Osteoblast (primary cell): ENCODE data around the gene LPO. TPM values are rescaled to one million over a fixed set of nuclear protein-coding genes. Genes with fewer than 3 reads are reported as not detected.

ENCODE experiments used
- DNase-seq: peaks from one replicate; pipeline ENCODE4 v3.0.0; 2011; ENCODE audit warnings: low spot score, mixed read lengths; ENCODE audit not compliant: insufficient read length; ENCODE audit errors: missing footprints
- H2AFZ ChIP-seq: 2 replicates; pipeline ENCODE4 v1.6.0; 2011; ENCODE audit warnings: mild to moderate bottlenecking, low read length
- H3K27ac ChIP-seq: 2 replicates; pipeline ENCODE4 v1.5.1; 2011; ENCODE audit warnings: mild to moderate bottlenecking, low read depth, low read length, moderate library complexity
- H3K27me3 ChIP-seq: 2 replicates; pipeline ENCODE4 v1.6.0; 2012; ENCODE audit warnings: mild to moderate bottlenecking, control low read depth, inconsistent platforms, low read length, moderate library complexity; ENCODE audit not compliant: insufficient read depth
- H3K36me3 ChIP-seq: 2 replicates; pipeline ENCODE4 v1.5.1; 2011; ENCODE audit warnings: mild to moderate bottlenecking, low read length, control low read depth, moderate library complexity; ENCODE audit not compliant: insufficient read depth
- H3K4me1 ChIP-seq: 2 replicates; pipeline ENCODE4 v1.5.1; 2011; ENCODE audit warnings: mild to moderate bottlenecking, low read length, control low read depth, moderate library complexity; ENCODE audit not compliant: insufficient read depth
- H3K4me2 ChIP-seq: 2 replicates; pipeline ENCODE4 v1.6.0; 2011; ENCODE audit warnings: mild to moderate bottlenecking, low read length; ENCODE audit not compliant: insufficient read depth
- H3K4me3 ChIP-seq: fragments of 200-600 bp; sonication (generic); 3 replicates; pipeline ENCODE4 v1.5.1; 2012; ENCODE audit warnings: mild to moderate bottlenecking, low read length, inconsistent platforms; ENCODE audit not compliant: insufficient read depth
- H3K79me2 ChIP-seq: 2 replicates; pipeline ENCODE4 v1.6.0; 2012; ENCODE audit warnings: mild to moderate bottlenecking, low read length, control low read depth, inconsistent platforms; ENCODE audit not compliant: insufficient read depth
- H3K9me3 ChIP-seq: 2 replicates; pipeline ENCODE4 v1.5.1; 2011; ENCODE audit warnings: low read depth, low read length, control low read depth
- H4K20me1 ChIP-seq: 2 replicates; pipeline ENCODE4 v1.6.0; 2012; ENCODE audit warnings: mild to moderate bottlenecking, low read length, control low read depth; ENCODE audit not compliant: insufficient read depth
- CTCF ChIP-seq: IDR thresholded peaks from 2 replicates; pipeline ENCODE4 v1.5.1; 2011; ENCODE audit warnings: mild to moderate bottlenecking, low read depth, low read length, moderate library complexity; ENCODE audit errors: extremely low read depth
- total RNA-seq: library from RNA; depleted of rRNA; stranded (reverse); fragments of >200 nt; gene quantifications from 2 replicates; pipeline ENCODE4 v1.2.3, GENCODE V29; 2012

LPO gene
- total RNA-seq, 1 donor: not detected

- no peaks in the 10 kb centered on the region for H4K20me1 ChIP-seq
- no peaks in the 10 kb centered on the region for H3K4me1 ChIP-seq
- H2AFZ ChIP-seq: no peak overlapping the region
- no peak for TF ChIP-seq CTCF
- H3K27me3 ChIP-seq: peaks cover 28% of the 10 kb centered on the region
- H3K4me3 ChIP-seq: no peak overlapping the region
- H3K4me2 ChIP-seq: no peak overlapping the region
- no peak for DNase-seq
- H3K79me2 ChIP-seq: no peaks in the 10 kb centered on the region
- H3K9me3 ChIP-seq: no peaks in the 10 kb centered on the region
- no peak overlapping the region for H3K27ac ChIP-seq
- no peaks in the 10 kb centered on the region for H3K36me3 ChIP-seq
These were observed 14.7 kb downstream of the LPO start for GRCh38 chr17:58253082-58253481.

- no peaks in the 10 kb centered on the region for H3K79me2 ChIP-seq
- no peak overlapping the region for H3K4me2 ChIP-seq
- TF ChIP-seq CTCF: no peak
- no peak for DNase-seq
- no peak overlapping the region for H2AFZ ChIP-seq
- no peak overlapping the region for H3K27ac ChIP-seq
- no peaks in the 10 kb centered on the region for H3K9me3 ChIP-seq
- no peaks in the 10 kb centered on the region for H4K20me1 ChIP-seq
- H3K27me3 ChIP-seq: peaks cover 24% of the 10 kb centered on the region
- no peak overlapping the region for H3K4me3 ChIP-seq
- H3K36me3 ChIP-seq: no peaks in the 10 kb centered on the region
- H3K4me1 ChIP-seq: no peaks in the 10 kb centered on the region
These were observed 16.4 kb downstream of the LPO start for GRCh38 chr17:58254803-58255202.

GRCh38 chr17:58262149-58262548 is 23.8 kb downstream of the LPO start:
- Histone ChIP-seq H3K4me1 (no peaks in the 10 kb centered on the region), H2AFZ (no peak overlapping the region), H3K4me2 (no peak overlapping the region), H3K4me3 (no peak overlapping the region), H3K36me3 (no peaks in the 10 kb centered on the region), H3K27ac (no peak overlapping the region), H4K20me1 (no peaks in the 10 kb centered on the region), H3K79me2 (no peaks in the 10 kb centered on the region), H3K9me3 (no peaks in the 10 kb centered on the region), H3K27me3 (peaks cover 30% of the 10 kb centered on the region)
- TF ChIP-seq CTCF: no peak
- no peak for DNase-seq

GRCh38 chr17:58263773-58264172 is 25.4 kb downstream of the LPO start:
- Histone ChIP-seq H3K36me3 (no peaks in the 10 kb centered on the region), H3K4me2 (no peak overlapping the region), H3K4me1 (no peaks in the 10 kb centered on the region), H4K20me1 (no peaks in the 10 kb centered on the region), H3K27me3 (peaks cover 29% of the 10 kb centered on the region), H3K27ac (no peak overlapping the region), H3K9me3 (no peaks in the 10 kb centered on the region), H2AFZ (no peak overlapping the region), H3K4me3 (no peak overlapping the region), H3K79me2 (no peaks in the 10 kb centered on the region)
- no peak for DNase-seq
- TF ChIP-seq CTCF: no peak
